Stimulated activated CD8-positive, alpha-beta memory T cell treated with anti-CD3 and anti-CD28 coated beads, Interleukin-12 subunit alpha, Interleukin-12 subunit beta, amount 100 ng/mL, for 4 hours (primary cell): ENCODE measurements around the gene UTP11.
"Not testable (repeated sequence)": the region's sequence is repeated elsewhere in the genome, so short reads cannot be mapped to it uniquely, and the experiment has no call there.

Experiments used
- DNase-seq: peaks from one replicate; pipeline ENCODE4 v3.0.0-alpha.2; 2020; ENCODE audit warnings: low read depth

UTP11 gene

GRCh38 chr1:38028105-38028591 is 15.6 kb downstream of the UTP11 start:
- DNase-seq: no peak

- DNase-seq: no peak
Measured at GRCh38 chr1:38028671-38029070, 16.1 kb downstream of the UTP11 start.

GRCh38 chr1:38029081-38029681 is 16.6 kb downstream of the UTP11 start:
- no peak for DNase-seq

- DNase-seq: peak; percentile 38
Measured at GRCh38 chr1:38029685-38030511, 17.4 kb downstream of the UTP11 start.

GRCh38 chr1:38030596-38031512 is 18.3 kb downstream of the UTP11 start:
- DNase-seq: no peak

GRCh38 chr1:38031513-38031866 is 19.0 kb downstream of the UTP11 start:
- no peak for DNase-seq

GRCh38 chr1:38032992-38033391 is 20.5 kb downstream of the UTP11 start:
- DNase-seq: not testable (repeated sequence)

GRCh38 chr1:38034871-38035270 is 22.3 kb downstream of the UTP11 start:
- DNase-seq: no peak

GRCh38 chr1:38037221-38037939 is 24.8 kb downstream of the UTP11 start:
- no peak for DNase-seq

GRCh38 chr1:38038861-38039260 is 26.3 kb downstream of the UTP11 start:
- no peak for DNase-seq

- DNase-seq: no peak
Measured at GRCh38 chr1:38039331-38040088, 27.0 kb downstream of the UTP11 start.

GRCh38 chr1:38041936-38042834 is 29.7 kb downstream of the UTP11 start:
- DNase-seq: no peak

GRCh38 chr1:38043036-38043747 is 30.7 kb downstream of the UTP11 start:
- no peak for DNase-seq

GRCh38 chr1:38044221-38045215 is 32.0 kb downstream of the UTP11 start:
- no peak for DNase-seq

- DNase-seq: no peak
Measured at GRCh38 chr1:38045401-38046332, 33.1 kb downstream of the UTP11 start.

- no peak for DNase-seq
Measured at GRCh38 chr1:38046333-38046883, 33.9 kb downstream of the UTP11 start, which contains the start of gene POU3F1. Gene POU3F1, minus strand, starts transcription at chr1:38046793. Its CDS starts 50 bp downstream, at chr1:38046743.
